ENCODE results near the gene FIGNL2.

DNA sequence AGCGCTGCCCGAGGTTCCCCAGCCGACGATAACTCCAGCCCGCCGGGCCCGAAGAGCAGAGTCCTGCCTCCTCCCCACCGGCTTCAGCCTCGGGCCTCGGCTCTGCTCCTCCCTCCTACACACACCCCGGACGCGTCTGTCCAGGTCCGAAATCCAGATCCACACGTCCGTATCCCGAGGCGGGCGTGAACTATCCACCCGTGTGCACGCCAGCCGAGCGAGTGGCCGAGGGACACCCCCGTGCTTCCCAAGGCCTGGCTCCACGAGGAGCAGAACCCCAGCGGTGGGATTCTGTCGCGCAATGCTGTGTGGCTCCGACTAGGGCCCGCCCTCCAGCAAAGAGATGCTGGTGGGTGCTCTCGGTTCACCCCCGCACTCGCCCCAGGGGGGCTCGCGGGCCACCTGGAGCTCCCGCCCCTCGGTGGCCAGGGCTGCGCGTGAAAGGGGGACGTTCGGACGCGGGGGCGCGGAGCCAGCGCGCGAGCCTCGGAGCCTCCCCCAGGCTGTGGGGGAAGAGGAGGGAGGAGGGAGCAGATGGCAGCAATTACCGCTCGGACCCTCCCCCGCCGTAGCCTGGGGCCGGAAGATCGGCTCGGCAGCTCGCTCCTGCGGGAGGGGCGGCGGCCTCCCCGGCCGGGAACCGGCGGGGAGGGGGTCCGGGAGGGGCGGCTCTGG lies 20.4 kb upstream of the FIGNL2 start:
- TF ChIP-seq, protein P1, sequence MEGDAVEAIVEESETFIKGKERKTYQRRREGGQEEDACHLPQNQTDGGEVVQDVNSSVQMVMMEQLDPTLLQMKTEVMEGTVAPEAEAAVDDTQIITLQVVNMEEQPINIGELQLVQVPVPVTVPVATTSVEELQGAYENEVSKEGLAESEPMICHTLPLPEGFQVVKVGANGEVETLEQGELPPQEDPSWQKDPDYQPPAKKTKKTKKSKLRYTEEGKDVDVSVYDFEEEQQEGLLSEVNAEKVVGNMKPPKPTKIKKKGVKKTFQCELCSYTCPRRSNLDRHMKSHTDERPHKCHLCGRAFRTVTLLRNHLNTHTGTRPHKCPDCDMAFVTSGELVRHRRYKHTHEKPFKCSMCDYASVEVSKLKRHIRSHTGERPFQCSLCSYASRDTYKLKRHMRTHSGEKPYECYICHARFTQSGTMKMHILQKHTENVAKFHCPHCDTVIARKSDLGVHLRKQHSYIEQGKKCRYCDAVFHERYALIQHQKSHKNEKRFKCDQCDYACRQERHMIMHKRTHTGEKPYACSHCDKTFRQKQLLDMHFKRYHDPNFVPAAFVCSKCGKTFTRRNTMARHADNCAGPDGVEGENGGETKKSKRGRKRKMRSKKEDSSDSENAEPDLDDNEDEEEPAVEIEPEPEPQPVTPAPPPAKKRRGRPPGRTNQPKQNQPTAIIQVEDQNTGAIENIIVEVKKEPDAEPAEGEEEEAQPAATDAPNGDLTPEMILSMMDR (IDR thresholded peaks at IDR 0.05; ENCODE audit: insufficient read depth, low read depth, low read length), result no peak
- TF ChIP-seq EZH2 (IDR thresholded peaks at IDR 0.05; ENCODE audit: insufficient read depth, low read length), result no peak
